GM06990 (cell line): ENCODE data around the gene PRSS27.

Experiments used
- DNase-seq: peaks from one replicate; pipeline ENCODE4 v3.0.0-alpha.2; 2011; ENCODE audit not compliant: insufficient read length; ENCODE audit errors: extremely low read depth
- H3K27me3 ChIP-seq: replicated peaks from 2 replicates; pipeline ENCODE4 v1.6.0; 2011; ENCODE audit warnings: low read length; ENCODE audit not compliant: control insufficient read depth, insufficient read depth
- H3K36me3 ChIP-seq: 2 replicates; pipeline ENCODE4 v1.5.1; 2011; ENCODE audit warnings: low read length; ENCODE audit not compliant: control insufficient read depth, insufficient read depth
- H3K4me3 ChIP-seq: replicated peaks from 2 replicates; pipeline ENCODE4 v1.5.1; 2011; ENCODE audit warnings: low read depth, mild to moderate bottlenecking, control low read depth, low read length
- CTCF ChIP-seq: IDR thresholded peaks from 2 replicates; pipeline ENCODE4 v1.5.1; 2011; ENCODE audit warnings: low read length, control low read depth, mild to moderate bottlenecking, inconsistent platforms; ENCODE audit not compliant: insufficient read depth, poor library complexity, severe bottlenecking

PRSS27 gene

GRCh38 chr16:2664574-2664982, 55.4 kb downstream of the PRSS27 start:
- no peak for DNase-seq
- TF ChIP-seq CTCF: no peak
- H3K27me3 ChIP-seq: no peaks in the 10 kb centered on the region
- H3K4me3 ChIP-seq: no peak overlapping the region
- H3K36me3 ChIP-seq: no peaks in the 10 kb centered on the region; the same call in 1 of the 2 replicates

GRCh38 chr16:2663553-2664546, 56.2 kb downstream of the PRSS27 start:
- DNase-seq: no peak
- no peak overlapping the region for H3K4me3 ChIP-seq
- no peaks in the 10 kb centered on the region; the same call in 1 of the 2 replicates for H3K36me3 ChIP-seq
- no peak for TF ChIP-seq CTCF
- no peaks in the 10 kb centered on the region for H3K27me3 ChIP-seq
